K562 (cell line): ENCODE results near the gene CLTB. TPM values are rescaled to one million over a fixed set of nuclear protein-coding genes. Genes with fewer than 3 reads are reported as not detected.

ENCODE experiments used
- BHLHE40 ChIP-seq: IDR thresholded peaks from 2 replicates; pipeline ENCODE4 v1.6.1; 2011; ENCODE audit warnings: low read length, improper control_type of control experiment
- BRD4 ChIP-seq: fragments of 200-600 bp; sonication (generic); IDR thresholded peaks from 2 replicates; pipeline ENCODE4 v1.6.1; 2017; ENCODE audit warnings: inconsistent platforms
- CBFA2T3 ChIP-seq: fragments of 450-650 bp; IDR thresholded peaks from 2 replicates; pipeline ENCODE4 v1.6.1; 2017
- CTBP1 ChIP-seq: fragments of 450-650 bp; IDR thresholded peaks from 2 replicates; pipeline ENCODE4 v1.6.1; 2016; ENCODE audit warnings: borderline replicate concordance
- HDGF ChIP-seq: fragments of 450-650 bp; IDR thresholded peaks from 2 replicates; pipeline ENCODE4 v1.6.1; 2016
- HMG20B ChIP-seq: fragments of 250-450 bp; sonication (Bioruptor Pico); IDR thresholded peaks from 2 replicates; pipeline ENCODE4 v1.5.0; 2021; ENCODE audit warnings: mild to moderate bottlenecking
- HNRNPH1 ChIP-seq: fragments of 200-400 bp; formaldehyde crosslinking; optimal IDR thresholded peaks from 2 replicates; pipeline ENCODE3; 2017; ENCODE audit warnings: low read depth, mild to moderate bottlenecking, low read length, moderate library complexity
- LARP7 ChIP-seq: fragments of 450-650 bp; IDR thresholded peaks from 2 replicates; pipeline ENCODE4 v1.6.1; 2016
- LEF1 ChIP-seq: fragments of 450-650 bp; IDR thresholded peaks from 2 replicates; pipeline ENCODE4 v1.6.1; 2016; ENCODE audit warnings: mild to moderate bottlenecking
- NEUROD1 ChIP-seq: fragments of 150-350 bp; IDR thresholded peaks from 2 replicates; pipeline ENCODE4 v1.6.1; 2014; ENCODE audit warnings: borderline replicate concordance, low read length, low read depth; ENCODE audit not compliant: partially characterized antibody
- NFIC ChIP-seq: fragments of 450-650 bp; IDR thresholded peaks from 2 replicates; pipeline ENCODE4 v1.6.1; 2017; ENCODE audit warnings: mild to moderate bottlenecking, inconsistent platforms
- NR1H2 ChIP-seq: sonication (generic); formaldehyde crosslinking; IDR thresholded peaks from 2 replicates; pipeline ENCODE4 v1.4.0; 2020; ENCODE audit warnings: mild to moderate bottlenecking, missing genetic modification reagents
- PRPF4 ChIP-seq: fragments of 200-400 bp; formaldehyde crosslinking; IDR thresholded peaks from one replicate; pipeline ENCODE4 v1.6.1; 2017; ENCODE audit warnings: low read length, low read depth, mild to moderate bottlenecking; ENCODE audit not compliant: insufficient read depth, poor library complexity, severe bottlenecking
- RBFOX2 ChIP-seq: fragments of 200-400 bp; formaldehyde crosslinking; IDR thresholded peaks from 2 replicates; pipeline ENCODE4 v1.6.1; 2017; ENCODE audit warnings: low read depth, mild to moderate bottlenecking, low read length, moderate library complexity
- SAFB ChIP-seq: fragments of 200-400 bp; formaldehyde crosslinking; IDR thresholded peaks from 2 replicates; pipeline ENCODE4 v1.6.1; 2017; ENCODE audit warnings: low read depth, low read length, borderline replicate concordance
- TAF9B ChIP-seq: fragments of 450-650 bp; IDR thresholded peaks from 2 replicates; pipeline ENCODE4 v1.6.1; 2018; ENCODE audit warnings: mild to moderate bottlenecking; ENCODE audit not compliant: partially characterized antibody
- TEAD4 ChIP-seq, 2 experiments: sonication (generic) in 1 of 2; formaldehyde crosslinking in 1 of 2; IDR thresholded peaks; 2 replicates each; pipeline versions ENCODE4 v1.6.1 to v1.8.0; 2012 to 2022; ENCODE audit warnings: borderline replicate concordance in 1 of 2, inconsistent platforms in 1 of 2, low read length in 1 of 2, mild to moderate bottlenecking in 1 of 2, missing genetic modification reagents in 1 of 2
- TSC22D4 ChIP-seq: fragments of 450-650 bp; IDR thresholded peaks from 2 replicates; pipeline ENCODE4 v1.6.1; 2016; ENCODE audit warnings: missing genetic modification characterization, missing biosample characterization, control low read depth
- ZBTB7A ChIP-seq: IDR thresholded peaks from 2 replicates; pipeline ENCODE4 v1.6.1; 2011; ENCODE audit warnings: low read depth, mild to moderate bottlenecking, low read length, moderate library complexity, borderline replicate concordance; ENCODE audit not compliant: control insufficient read depth
- ZEB2 ChIP-seq: fragments of 450-650 bp; IDR thresholded peaks from 2 replicates; pipeline ENCODE4 v1.6.1; 2016
- ZFP36 ChIP-seq: fragments of 150-350 bp; IDR thresholded peaks from 2 replicates; pipeline ENCODE4 v1.6.1; 2018; ENCODE audit warnings: low read length, low read depth; ENCODE audit not compliant: partially characterized antibody
- ZNF3 ChIP-seq: fragments of 250-450 bp; sonication (Bioruptor Pico); IDR thresholded peaks from 2 replicates; pipeline ENCODE4 v1.5.0; 2021; ENCODE audit warnings: mild to moderate bottlenecking, moderate library complexity
- ZNF561 ChIP-seq: fragments of 450-650 bp; formaldehyde crosslinking; conservative IDR thresholded peaks from 2 replicates; pipeline ENCODE4 v1.4.0; 2020; ENCODE audit warnings: mild to moderate bottlenecking, moderate library complexity
- polyA plus RNA-seq, 8 experiments: library from polyadenylated mRNA; depleted of rRNA in 4 of 8; stranded (reverse) in 5 of 8; unstranded in 3 of 8; fragments of >200 nt; fragmentation: Nextera tagmentation in 2 of 8; fragmentation: Illumina TruSeq in 1 of 8; extraction: Ambion mirVana in 2 of 8; extraction: Trizol in 1 of 8; gene quantifications; 2 replicates each; pipeline versions ENCODE4 v1.2.1 to v1.2.3, GENCODE V29; 2011 to 2014; ENCODE audit warnings: inconsistent platforms in 1 of 8, missing spikeins in 1 of 8
- total RNA-seq, 7 experiments: library from RNA; depleted of rRNA in 6 of 7; stranded (reverse); fragments of >200 nt in 6 of 7; fragmentation: Illumina TruSeq in 2 of 7; extraction: Trizol in 2 of 7; gene quantifications; 2 replicates each; pipeline versions ENCODE4 v1.2.1 to v1.2.3, GENCODE V29; 2011 to 2021; ENCODE audit warnings: low replicate concordance in 1 of 7
- TF ChIP-seq, protein P1 (sequence below): fragments of 450-650 bp; formaldehyde crosslinking; conservative IDR thresholded peaks from 2 replicates; pipeline ENCODE4 v1.4.0; 2022; ENCODE audit warnings: mild to moderate bottlenecking, missing genetic modification characterization
- TF ChIP-seq, protein P2 (sequence below): fragments of 200-800 bp; sonication (Bioruptor generic); IDR thresholded peaks from 2 replicates; pipeline ENCODE4 v1.6.1; 2017; ENCODE audit warnings: missing genetic modification characterization, missing compliant biosample characterization
- TF ChIP-seq, protein P3 (sequence below): IDR thresholded peaks from 2 replicates; pipeline ENCODE4 v1.6.1; 2011; ENCODE audit warnings: borderline replicate concordance, low read depth, mild to moderate bottlenecking, moderate library complexity, low read length; ENCODE audit not compliant: insufficient read depth, poor library complexity, severe bottlenecking

Gene CLTB
- total and polyA plus RNA-seq, 9 of the 15 experiments (the other 6 are each of a cell fraction or from before 2014, with no cell fraction given): 1.8 to 117 (median 39.0) TPM

DNA sequence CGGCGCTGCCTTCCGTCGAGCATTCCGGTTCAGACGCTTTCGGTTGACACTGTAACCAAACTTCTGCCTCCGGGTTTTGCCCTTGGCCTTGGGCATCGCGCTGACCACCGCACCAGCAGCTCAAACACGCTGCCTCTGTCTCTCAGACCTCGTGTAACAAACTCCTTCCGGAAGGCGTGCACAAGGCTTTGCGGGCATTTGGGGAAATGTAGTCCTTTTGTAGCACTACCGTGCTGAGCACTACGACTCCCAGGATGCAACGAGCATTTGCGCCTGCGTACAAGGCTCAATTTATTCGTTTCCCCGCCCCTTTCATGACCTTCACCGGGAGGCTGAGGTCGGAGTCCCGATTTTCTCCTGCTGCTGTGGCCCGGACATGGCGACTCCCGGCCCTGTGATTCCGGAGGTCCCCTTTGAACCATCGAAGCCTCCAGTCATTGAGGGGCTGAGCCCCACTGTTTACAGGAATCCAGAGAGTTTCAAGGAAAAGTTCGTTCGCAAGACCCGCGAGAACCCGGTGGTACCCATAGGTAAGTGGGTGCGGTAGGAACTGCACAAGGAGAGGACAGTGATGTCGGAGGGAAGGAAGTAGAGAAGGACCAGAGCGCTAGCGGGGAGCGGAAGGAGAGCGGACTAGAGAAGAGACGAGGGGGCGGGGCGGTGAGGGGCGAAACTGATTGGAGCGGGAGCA is 27.8 kb downstream of the CLTB start, which contains the start of the genes HIGD2A and NOP16 (continued):
- TF ChIP-seq, protein P1, sequence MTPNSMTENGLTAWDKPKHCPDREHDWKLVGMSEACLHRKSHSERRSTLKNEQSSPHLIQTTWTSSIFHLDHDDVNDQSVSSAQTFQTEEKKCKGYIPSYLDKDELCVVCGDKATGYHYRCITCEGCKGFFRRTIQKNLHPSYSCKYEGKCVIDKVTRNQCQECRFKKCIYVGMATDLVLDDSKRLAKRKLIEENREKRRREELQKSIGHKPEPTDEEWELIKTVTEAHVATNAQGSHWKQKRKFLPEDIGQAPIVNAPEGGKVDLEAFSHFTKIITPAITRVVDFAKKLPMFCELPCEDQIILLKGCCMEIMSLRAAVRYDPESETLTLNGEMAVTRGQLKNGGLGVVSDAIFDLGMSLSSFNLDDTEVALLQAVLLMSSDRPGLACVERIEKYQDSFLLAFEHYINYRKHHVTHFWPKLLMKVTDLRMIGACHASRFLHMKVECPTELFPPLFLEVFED (CRISPR knock-in tag): peak; percentile 59; the same call in 1 of the 2 replicates
- peak; percentile 99 for TF ChIP-seq ZEB2
- no peak for TF ChIP-seq HMG20B
- peak; percentile 80 for TF ChIP-seq LEF1
- TF ChIP-seq, protein P2, sequence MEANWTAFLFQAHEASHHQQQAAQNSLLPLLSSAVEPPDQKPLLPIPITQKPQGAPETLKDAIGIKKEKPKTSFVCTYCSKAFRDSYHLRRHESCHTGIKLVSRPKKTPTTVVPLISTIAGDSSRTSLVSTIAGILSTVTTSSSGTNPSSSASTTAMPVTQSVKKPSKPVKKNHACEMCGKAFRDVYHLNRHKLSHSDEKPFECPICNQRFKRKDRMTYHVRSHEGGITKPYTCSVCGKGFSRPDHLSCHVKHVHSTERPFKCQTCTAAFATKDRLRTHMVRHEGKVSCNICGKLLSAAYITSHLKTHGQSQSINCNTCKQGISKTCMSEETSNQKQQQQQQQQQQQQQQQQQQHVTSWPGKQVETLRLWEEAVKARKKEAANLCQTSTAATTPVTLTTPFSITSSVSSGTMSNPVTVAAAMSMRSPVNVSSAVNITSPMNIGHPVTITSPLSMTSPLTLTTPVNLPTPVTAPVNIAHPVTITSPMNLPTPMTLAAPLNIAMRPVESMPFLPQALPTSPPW (CRISPR knock-in tag): peak; percentile 92
- peak; percentile 57 for TF ChIP-seq BHLHE40
- no peak for TF ChIP-seq ZNF561 (CRISPR knock-in tag)
- TF ChIP-seq HNRNPH1: no peak
- peak; percentile 68 for TF ChIP-seq NFIC
- TF ChIP-seq ZFP36: no peak
- no peak for TF ChIP-seq HDGF
- TF ChIP-seq CTBP1: peak; percentile 86
- TF ChIP-seq BRD4: peak; percentile 85; the same call in 1 of the 2 replicates
- peak; percentile 15; the same call in 1 of the 2 replicates for TF ChIP-seq TEAD4 (IDR thresholded peaks at IDR 0.05; ENCODE audit: low read length)
- no peak for TF ChIP-seq TEAD4 (CRISPR knock-in tag; IDR thresholded peaks at IDR 0.05; ENCODE audit: borderline replicate concordance)
- peak; percentile 96 for TF ChIP-seq TAF9B
- peak; percentile 86; the same call in 1 of the 2 replicates for TF ChIP-seq LARP7
- no peak for TF ChIP-seq PRPF4
- TF ChIP-seq ZNF3 (CRISPR knock-in tag): no peak
- TF ChIP-seq ZBTB7A: peak; percentile 77; the same call in 1 of the 2 replicates
- TF ChIP-seq TSC22D4 (tag): no peak
- no peak for TF ChIP-seq CBFA2T3
- peak; percentile 92 for TF ChIP-seq RBFOX2
- no peak for TF ChIP-seq SAFB
- peak; percentile 85 for TF ChIP-seq NEUROD1
- TF ChIP-seq, protein P3, sequence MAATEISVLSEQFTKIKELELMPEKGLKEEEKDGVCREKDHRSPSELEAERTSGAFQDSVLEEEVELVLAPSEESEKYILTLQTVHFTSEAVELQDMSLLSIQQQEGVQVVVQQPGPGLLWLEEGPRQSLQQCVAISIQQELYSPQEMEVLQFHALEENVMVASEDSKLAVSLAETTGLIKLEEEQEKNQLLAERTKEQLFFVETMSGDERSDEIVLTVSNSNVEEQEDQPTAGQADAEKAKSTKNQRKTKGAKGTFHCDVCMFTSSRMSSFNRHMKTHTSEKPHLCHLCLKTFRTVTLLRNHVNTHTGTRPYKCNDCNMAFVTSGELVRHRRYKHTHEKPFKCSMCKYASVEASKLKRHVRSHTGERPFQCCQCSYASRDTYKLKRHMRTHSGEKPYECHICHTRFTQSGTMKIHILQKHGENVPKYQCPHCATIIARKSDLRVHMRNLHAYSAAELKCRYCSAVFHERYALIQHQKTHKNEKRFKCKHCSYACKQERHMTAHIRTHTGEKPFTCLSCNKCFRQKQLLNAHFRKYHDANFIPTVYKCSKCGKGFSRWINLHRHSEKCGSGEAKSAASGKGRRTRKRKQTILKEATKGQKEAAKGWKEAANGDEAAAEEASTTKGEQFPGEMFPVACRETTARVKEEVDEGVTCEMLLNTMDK: peak; percentile 6
- TF ChIP-seq NR1H2 (CRISPR knock-in tag): peak; percentile 97
